GM18511 (cell line): Measurements from ENCODE around the gene FBXL2.

Experiments
- ATAC-seq: cut with Tn5 transposase; IDR thresholded peaks from one replicate; pipeline ENCODE4 v1.9.1; 2021; ENCODE audit warnings: mild to moderate bottlenecking, moderate library complexity; ENCODE audit not compliant: unreplicated experiment

The FBXL2 gene

GRCh38 chr3:33277193-33277882 lies at the start of gene FBXL2:
Gene FBXL2, plus strand, starts transcription at chr3:33277442. Its CDS starts 71 bp downstream, at chr3:33277513.
- peak; percentile 73 for ATAC-seq

- ATAC-seq, result no peak
Observed at GRCh38 chr3:33229066-33229465, 48.2 kb upstream of the FBXL2 start.

- no peak for ATAC-seq
Observed at GRCh38 chr3:33229947-33230346, 47.3 kb upstream of the FBXL2 start.

GRCh38 chr3:33231756-33232465 lies 45.3 kb upstream of the FBXL2 start:
- no peak for ATAC-seq

- no peak for ATAC-seq
Observed at GRCh38 chr3:33233884-33234283, 43.4 kb upstream of the FBXL2 start.

GRCh38 chr3:33236005-33236404 lies 41.2 kb upstream of the FBXL2 start:
- no peak for ATAC-seq

- ATAC-seq, result no peak
Observed at GRCh38 chr3:33237439-33237838, 39.8 kb upstream of the FBXL2 start.

- ATAC-seq, result no peak
Observed at GRCh38 chr3:33238923-33239322, 38.3 kb upstream of the FBXL2 start.

- no peak for ATAC-seq
Observed at GRCh38 chr3:33240261-33240660, 37.0 kb upstream of the FBXL2 start.

- no peak for ATAC-seq
Observed at GRCh38 chr3:33246786-33247185, 30.5 kb upstream of the FBXL2 start.

- no peak for ATAC-seq
Observed at GRCh38 chr3:33250712-33251111, 26.5 kb upstream of the FBXL2 start.

GRCh38 chr3:33256249-33256648 lies 21.0 kb upstream of the FBXL2 start:
- no peak for ATAC-seq

- no peak for ATAC-seq
Observed at GRCh38 chr3:33260104-33260503, 17.1 kb upstream of the FBXL2 start.

GRCh38 chr3:33269385-33269784 lies 7.9 kb upstream of the FBXL2 start:
- no peak for ATAC-seq

- no peak for ATAC-seq
Observed at GRCh38 chr3:33271324-33271723, 5.9 kb upstream of the FBXL2 start.

- ATAC-seq, result no peak
Observed at GRCh38 chr3:33273628-33274027, 3.6 kb upstream of the FBXL2 start.

GRCh38 chr3:33278163-33278562 lies 921 bp downstream of the FBXL2 start:
- no peak for ATAC-seq

- ATAC-seq, result no peak
Observed at GRCh38 chr3:33287672-33288282, 10.5 kb downstream of the FBXL2 start.

GRCh38 chr3:33299395-33300081 lies 22.3 kb downstream of the FBXL2 start:
- ATAC-seq, result no peak

- no peak for ATAC-seq
Observed at GRCh38 chr3:33312361-33312760, 35.1 kb downstream of the FBXL2 start.

GRCh38 chr3:33313331-33313730 lies 36.1 kb downstream of the FBXL2 start:
- ATAC-seq, result no peak

GRCh38 chr3:33314993-33315392 lies 37.8 kb downstream of the FBXL2 start:
- ATAC-seq, result no peak
